ENCODE data around the gene DNAH9. TPM values are rescaled to one million over a fixed set of nuclear protein-coding genes. Genes with fewer than 3 reads are reported as not detected.

DNAH9 gene
- total RNA-seq, 1 experiment from 2014 or later, result 0.22 TPM

DNA sequence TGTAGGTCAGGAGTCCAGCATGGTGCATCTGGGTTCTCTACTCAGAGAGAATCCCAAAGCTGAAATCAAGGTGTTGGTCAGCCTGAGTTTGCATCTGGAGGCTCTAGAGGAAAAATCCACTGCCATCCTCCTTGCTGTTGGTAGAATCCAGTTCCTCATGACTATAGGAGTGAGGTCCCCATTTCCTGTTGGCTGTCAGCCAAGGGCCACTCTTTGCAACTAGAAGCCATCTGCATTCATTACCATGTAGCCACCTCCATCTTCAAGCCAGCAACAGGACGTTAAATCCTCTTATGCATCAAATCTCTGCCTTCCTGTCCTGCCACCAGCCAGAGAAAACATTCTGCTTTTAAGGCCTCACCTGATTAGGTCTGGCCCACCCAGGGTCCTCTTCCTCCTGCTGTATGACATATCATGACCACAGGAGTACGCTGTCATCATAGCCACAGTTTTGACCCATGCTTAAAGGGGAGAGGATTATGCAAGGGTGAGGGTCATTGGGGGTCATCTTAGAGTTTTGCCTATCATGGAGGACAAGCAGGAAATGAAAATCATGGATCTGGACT, 40.5 kb downstream of the DNAH9 start:
- Histone ChIP-seq H3K18ac (ENCODE audit: insufficient read length, low read depth, low read length) (no peak overlapping the region), H4K20me1 (ENCODE audit: control insufficient read depth, insufficient read depth, insufficient read length) (no peaks in the 10 kb centered on the region), H2BK12ac (ENCODE audit: insufficient read length, low read depth, low read length) (no peak overlapping the region), H3K23me2 (ENCODE audit: insufficient read length, low read depth, low read length, poor library complexity, severe bottlenecking) (no peaks in the 10 kb centered on the region), H3K4ac (ENCODE audit: low read depth, low read length) (no peak overlapping the region), H3K23ac (ENCODE audit: insufficient read length, low read depth, low read length) (no peak overlapping the region), H3K9me3 (ENCODE audit: control insufficient read depth, low read depth, low read length) (no peaks in the 10 kb centered on the region), H4K91ac (ENCODE audit: insufficient read length, low read depth, low read length) (no peak overlapping the region), H3K4me2 (ENCODE audit: insufficient read depth, insufficient read length, low read length) (no peak overlapping the region), H4K5ac (ENCODE audit: insufficient read length, low read depth, low read length) (no peak overlapping the region), H3K79me1 (ENCODE audit: insufficient read depth, low read depth, low read length, poor library complexity, severe bottlenecking) (no peaks in the 10 kb centered on the region), H3K4me1 (ENCODE audit: insufficient read depth, low read length) (no peaks in the 10 kb centered on the region), H3K9ac (ENCODE audit: extremely low read depth, insufficient read length, low read length) (no peak overlapping the region), H3K27me3 (ENCODE audit: insufficient read depth, low read length) (no peaks in the 10 kb centered on the region), H2AFZ (ENCODE audit: low read length) (no peak overlapping the region), H2BK15ac (ENCODE audit: low read depth, low read length) (no peak overlapping the region), H2BK20ac (ENCODE audit: low read depth, low read length, poor library complexity, severe bottlenecking) (no peak overlapping the region), H4K8ac (replicated peaks; ENCODE audit: insufficient read length, low read depth, low read length) (no peak overlapping the region), H3K79me2 (ENCODE audit: insufficient read depth, low read length) (no peaks in the 10 kb centered on the region), H3K56ac (ENCODE audit: insufficient read length, low read depth, low read length) (no peak overlapping the region), H2BK120ac (ENCODE audit: low read depth, low read length, poor library complexity, severe bottlenecking) (no peak overlapping the region), H3T11ph (ENCODE audit: low read length) (no peak overlapping the region), H2AK5ac (ENCODE audit: insufficient read length, low read length) (no peak overlapping the region), H3K14ac (ENCODE audit: insufficient read depth, low read length) (no peak overlapping the region), H3K27ac (ENCODE audit: insufficient read length, low read depth, low read length) (no peak overlapping the region), H2BK5ac (ENCODE audit: insufficient read length, low read length) (no peak overlapping the region)
- TF ChIP-seq, protein P1, sequence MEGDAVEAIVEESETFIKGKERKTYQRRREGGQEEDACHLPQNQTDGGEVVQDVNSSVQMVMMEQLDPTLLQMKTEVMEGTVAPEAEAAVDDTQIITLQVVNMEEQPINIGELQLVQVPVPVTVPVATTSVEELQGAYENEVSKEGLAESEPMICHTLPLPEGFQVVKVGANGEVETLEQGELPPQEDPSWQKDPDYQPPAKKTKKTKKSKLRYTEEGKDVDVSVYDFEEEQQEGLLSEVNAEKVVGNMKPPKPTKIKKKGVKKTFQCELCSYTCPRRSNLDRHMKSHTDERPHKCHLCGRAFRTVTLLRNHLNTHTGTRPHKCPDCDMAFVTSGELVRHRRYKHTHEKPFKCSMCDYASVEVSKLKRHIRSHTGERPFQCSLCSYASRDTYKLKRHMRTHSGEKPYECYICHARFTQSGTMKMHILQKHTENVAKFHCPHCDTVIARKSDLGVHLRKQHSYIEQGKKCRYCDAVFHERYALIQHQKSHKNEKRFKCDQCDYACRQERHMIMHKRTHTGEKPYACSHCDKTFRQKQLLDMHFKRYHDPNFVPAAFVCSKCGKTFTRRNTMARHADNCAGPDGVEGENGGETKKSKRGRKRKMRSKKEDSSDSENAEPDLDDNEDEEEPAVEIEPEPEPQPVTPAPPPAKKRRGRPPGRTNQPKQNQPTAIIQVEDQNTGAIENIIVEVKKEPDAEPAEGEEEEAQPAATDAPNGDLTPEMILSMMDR (conservative IDR thresholded peaks at IDR 0.05), result no peak
- Mint-ChIP-seq H3K36me3 (ENCODE audit: insufficient read depth in 1 of 3, low read depth in 3 of 3) (no peaks in the 10 kb centered on the region), H3K4me1 (no peaks in the 10 kb centered on the region), H3K27me3 (ENCODE audit: low read depth) (peaks cover 6% of the 10 kb centered on the region), H3K27ac (no peak overlapping the region; a peak in 1 of 7 replicates), H3K9me3 (peaks cover 0 to 3% of the 10 kb centered on the region in 2 experiments; a peak in 1 of 5 replicates), H3K4me3 (no peak overlapping the region; a peak in 1 of 5 replicates)
- no peak for DNase-seq
- WGBS (ENCODE audit: extremely low coverage, insufficient read length, low lambda C conversion rate), result no CpG with 5 or more reads among the region's 2 CpGs
